H1 (cell line): ENCODE measurements around the gene OR9I1. TPM values are rescaled to one million over a fixed set of nuclear protein-coding genes. Genes with fewer than 3 reads are reported as not detected.

Experiments
- HDAC6 ChIP-seq: IDR thresholded peaks from one replicate; pipeline ENCODE4 v1.7.1; 2012; ENCODE audit warnings: low read depth, mild to moderate bottlenecking, inconsistent platforms, low read length, moderate library complexity
- POLR2AphosphoS5 ChIP-seq: IDR thresholded peaks from 2 replicates; pipeline ENCODE4 v1.6.1; 2011; ENCODE audit warnings: low read depth, low read length
- TBP ChIP-seq: IDR thresholded peaks from 2 replicates; pipeline ENCODE4 v1.6.1; 2011; ENCODE audit warnings: low read depth, low read length, improper control_type of control experiment
- polyA plus RNA-seq, 7 experiments: library from polyadenylated mRNA; depleted of rRNA in 3 of 7; stranded (reverse) in 5 of 7; unstranded in 2 of 7; fragments of >200 nt in 5 of 7; fragments of 200-250 nt in 2 of 7; gene quantifications; 1 replicate in 5 of 7; 2 replicates in 1 of 7; 4 replicates in 1 of 7; pipeline versions ENCODE4 v1.2.1 to v1.2.3, GENCODE V29; 2011 to 2013; ENCODE audit warnings: missing spikeins in 2 of 7, mixed read lengths in 2 of 7
- total RNA-seq: library from RNA; stranded (reverse); fragmentation: NEBNext Ultra II Directional; extraction: Animal tissue kit (Norgen Biotek cat#: 25700); gene quantifications from 2 replicates; pipeline ENCODE4 v1.2.1, GENCODE V29; 2021
- TF ChIP-seq, protein P1 (sequence below): fragments of 300-600 bp; sonication (generic); IDR thresholded peaks from 2 replicates; pipeline ENCODE4 v1.7.1; 2012; ENCODE audit warnings: low read length, moderate library complexity, mild to moderate bottlenecking, inconsistent platforms; ENCODE audit not compliant: insufficient replicate concordance
- TF ChIP-seq, protein P2 (sequence below): IDR thresholded peaks from 2 replicates; pipeline ENCODE4 v1.6.1; 2011; ENCODE audit warnings: low read depth, mild to moderate bottlenecking, low read length; ENCODE audit not compliant: insufficient read depth

Gene OR9I1
- total and polyA plus RNA-seq, 2 of the 8 experiments (the other 6 are each of a cell fraction or from before 2014, with no cell fraction given), result not detected

DNA sequence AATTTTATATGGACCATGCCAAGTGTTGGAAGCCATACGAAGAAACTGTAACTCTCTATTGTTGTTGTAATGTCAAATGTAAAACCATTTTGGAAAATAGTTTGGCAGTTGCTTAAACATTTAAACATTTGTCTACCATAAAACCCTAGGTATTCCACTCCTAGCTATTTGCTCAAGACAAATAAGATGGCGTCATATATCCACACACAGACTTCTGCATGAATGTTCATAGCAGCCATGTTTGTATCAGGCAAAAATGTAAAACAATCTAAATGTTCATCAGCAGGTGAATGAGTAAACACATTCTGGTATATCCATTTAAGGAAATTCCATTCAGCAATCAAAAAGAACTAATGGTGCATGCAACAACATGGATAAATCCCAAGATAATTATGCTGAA is 27.9 kb downstream of the OR9I1 start (continued):
- TF ChIP-seq, protein P1, sequence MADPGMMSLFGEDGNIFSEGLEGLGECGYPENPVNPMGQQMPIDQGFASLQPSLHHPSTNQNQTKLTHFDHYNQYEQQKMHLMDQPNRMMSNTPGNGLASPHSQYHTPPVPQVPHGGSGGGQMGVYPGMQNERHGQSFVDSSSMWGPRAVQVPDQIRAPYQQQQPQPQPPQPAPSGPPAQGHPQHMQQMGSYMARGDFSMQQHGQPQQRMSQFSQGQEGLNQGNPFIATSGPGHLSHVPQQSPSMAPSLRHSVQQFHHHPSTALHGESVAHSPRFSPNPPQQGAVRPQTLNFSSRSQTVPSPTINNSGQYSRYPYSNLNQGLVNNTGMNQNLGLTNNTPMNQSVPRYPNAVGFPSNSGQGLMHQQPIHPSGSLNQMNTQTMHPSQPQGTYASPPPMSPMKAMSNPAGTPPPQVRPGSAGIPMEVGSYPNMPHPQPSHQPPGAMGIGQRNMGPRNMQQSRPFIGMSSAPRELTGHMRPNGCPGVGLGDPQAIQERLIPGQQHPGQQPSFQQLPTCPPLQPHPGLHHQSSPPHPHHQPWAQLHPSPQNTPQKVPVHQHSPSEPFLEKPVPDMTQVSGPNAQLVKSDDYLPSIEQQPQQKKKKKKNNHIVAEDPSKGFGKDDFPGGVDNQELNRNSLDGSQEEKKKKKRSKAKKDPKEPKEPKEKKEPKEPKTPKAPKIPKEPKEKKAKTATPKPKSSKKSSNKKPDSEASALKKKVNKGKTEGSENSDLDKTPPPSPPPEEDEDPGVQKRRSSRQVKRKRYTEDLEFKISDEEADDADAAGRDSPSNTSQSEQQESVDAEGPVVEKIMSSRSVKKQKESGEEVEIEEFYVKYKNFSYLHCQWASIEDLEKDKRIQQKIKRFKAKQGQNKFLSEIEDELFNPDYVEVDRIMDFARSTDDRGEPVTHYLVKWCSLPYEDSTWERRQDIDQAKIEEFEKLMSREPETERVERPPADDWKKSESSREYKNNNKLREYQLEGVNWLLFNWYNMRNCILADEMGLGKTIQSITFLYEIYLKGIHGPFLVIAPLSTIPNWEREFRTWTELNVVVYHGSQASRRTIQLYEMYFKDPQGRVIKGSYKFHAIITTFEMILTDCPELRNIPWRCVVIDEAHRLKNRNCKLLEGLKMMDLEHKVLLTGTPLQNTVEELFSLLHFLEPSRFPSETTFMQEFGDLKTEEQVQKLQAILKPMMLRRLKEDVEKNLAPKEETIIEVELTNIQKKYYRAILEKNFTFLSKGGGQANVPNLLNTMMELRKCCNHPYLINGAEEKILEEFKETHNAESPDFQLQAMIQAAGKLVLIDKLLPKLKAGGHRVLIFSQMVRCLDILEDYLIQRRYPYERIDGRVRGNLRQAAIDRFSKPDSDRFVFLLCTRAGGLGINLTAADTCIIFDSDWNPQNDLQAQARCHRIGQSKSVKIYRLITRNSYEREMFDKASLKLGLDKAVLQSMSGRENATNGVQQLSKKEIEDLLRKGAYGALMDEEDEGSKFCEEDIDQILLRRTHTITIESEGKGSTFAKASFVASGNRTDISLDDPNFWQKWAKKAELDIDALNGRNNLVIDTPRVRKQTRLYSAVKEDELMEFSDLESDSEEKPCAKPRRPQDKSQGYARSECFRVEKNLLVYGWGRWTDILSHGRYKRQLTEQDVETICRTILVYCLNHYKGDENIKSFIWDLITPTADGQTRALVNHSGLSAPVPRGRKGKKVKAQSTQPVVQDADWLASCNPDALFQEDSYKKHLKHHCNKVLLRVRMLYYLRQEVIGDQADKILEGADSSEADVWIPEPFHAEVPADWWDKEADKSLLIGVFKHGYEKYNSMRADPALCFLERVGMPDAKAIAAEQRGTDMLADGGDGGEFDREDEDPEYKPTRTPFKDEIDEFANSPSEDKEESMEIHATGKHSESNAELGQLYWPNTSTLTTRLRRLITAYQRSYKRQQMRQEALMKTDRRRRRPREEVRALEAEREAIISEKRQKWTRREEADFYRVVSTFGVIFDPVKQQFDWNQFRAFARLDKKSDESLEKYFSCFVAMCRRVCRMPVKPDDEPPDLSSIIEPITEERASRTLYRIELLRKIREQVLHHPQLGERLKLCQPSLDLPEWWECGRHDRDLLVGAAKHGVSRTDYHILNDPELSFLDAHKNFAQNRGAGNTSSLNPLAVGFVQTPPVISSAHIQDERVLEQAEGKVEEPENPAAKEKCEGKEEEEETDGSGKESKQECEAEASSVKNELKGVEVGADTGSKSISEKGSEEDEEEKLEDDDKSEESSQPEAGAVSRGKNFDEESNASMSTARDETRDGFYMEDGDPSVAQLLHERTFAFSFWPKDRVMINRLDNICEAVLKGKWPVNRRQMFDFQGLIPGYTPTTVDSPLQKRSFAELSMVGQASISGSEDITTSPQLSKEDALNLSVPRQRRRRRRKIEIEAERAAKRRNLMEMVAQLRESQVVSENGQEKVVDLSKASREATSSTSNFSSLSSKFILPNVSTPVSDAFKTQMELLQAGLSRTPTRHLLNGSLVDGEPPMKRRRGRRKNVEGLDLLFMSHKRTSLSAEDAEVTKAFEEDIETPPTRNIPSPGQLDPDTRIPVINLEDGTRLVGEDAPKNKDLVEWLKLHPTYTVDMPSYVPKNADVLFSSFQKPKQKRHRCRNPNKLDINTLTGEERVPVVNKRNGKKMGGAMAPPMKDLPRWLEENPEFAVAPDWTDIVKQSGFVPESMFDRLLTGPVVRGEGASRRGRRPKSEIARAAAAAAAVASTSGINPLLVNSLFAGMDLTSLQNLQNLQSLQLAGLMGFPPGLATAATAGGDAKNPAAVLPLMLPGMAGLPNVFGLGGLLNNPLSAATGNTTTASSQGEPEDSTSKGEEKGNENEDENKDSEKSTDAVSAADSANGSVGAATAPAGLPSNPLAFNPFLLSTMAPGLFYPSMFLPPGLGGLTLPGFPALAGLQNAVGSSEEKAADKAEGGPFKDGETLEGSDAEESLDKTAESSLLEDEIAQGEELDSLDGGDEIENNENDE, result no peak
- TF ChIP-seq TBP (no peak), HDAC6 (no peak), POLR2AphosphoS5 (no peak)
- TF ChIP-seq, protein P2, sequence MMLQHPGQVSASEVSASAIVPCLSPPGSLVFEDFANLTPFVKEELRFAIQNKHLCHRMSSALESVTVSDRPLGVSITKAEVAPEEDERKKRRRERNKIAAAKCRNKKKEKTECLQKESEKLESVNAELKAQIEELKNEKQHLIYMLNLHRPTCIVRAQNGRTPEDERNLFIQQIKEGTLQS, result no peak
